ENCODE measurements around the gene CCDC12. TPM values are rescaled to one million over a fixed set of nuclear protein-coding genes. Genes with fewer than 3 reads are reported as not detected.

CCDC12 gene
- total and polyA plus RNA-seq, 2 of the 13 experiments (the other 11 are each of a cell fraction or from before 2014, with no cell fraction given), result 30.1 to 49.5 TPM

DNA sequence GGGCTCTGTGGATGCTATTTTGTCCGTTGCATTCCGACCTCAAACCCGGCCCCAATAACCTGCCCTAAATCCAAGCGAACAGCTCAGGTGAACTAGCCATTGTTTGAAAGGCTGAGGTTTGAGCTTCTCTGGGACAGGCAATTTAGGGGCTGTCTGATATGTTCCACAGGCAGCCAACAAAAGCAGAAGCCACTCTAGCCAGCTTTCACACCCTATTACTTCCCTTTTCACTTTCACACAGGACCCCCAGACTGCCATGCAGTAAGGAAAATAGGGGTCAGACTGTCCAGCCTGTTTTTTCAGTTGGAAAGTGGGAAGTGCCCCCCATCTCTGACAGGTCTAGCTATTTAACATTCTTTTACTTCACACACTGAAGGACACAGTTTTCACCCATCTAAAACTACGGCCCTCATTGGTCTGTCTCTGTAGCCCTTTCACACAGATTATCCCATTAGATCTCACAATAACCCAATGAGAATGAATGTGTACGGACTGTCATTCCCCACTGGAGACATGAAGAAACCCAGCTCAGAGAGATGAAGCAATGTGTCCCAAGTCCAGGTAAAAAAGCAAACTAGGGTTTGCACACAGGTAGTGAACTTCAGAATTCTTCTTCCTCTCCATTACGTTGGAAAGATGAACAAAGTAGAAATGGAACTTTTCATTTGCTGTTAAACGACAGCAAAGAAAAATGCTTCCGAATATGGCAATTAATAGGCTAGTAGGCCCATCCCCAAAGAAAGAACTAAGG lies 1.9 kb downstream of the CCDC12 start (continued):
- TF ChIP-seq ZNF333 (CRISPR knock-in tag; IDR thresholded peaks at IDR 0.05; ENCODE audit: borderline replicate concordance) (no peak), MYC (CRISPR knock-in tag; IDR thresholded peaks at IDR 0.05; ENCODE audit: borderline replicate concordance) (no peak), SNAI1 (CRISPR knock-in tag; IDR thresholded peaks at IDR 0.05; ENCODE audit: borderline replicate concordance) (no peak), RAD51 (IDR thresholded peaks at IDR 0.05; ENCODE audit: borderline replicate concordance) (no peak), IRF2 (CRISPR knock-in tag; IDR thresholded peaks at IDR 0.05) (0 out of 2 replicates have a peak, but pooled peaks have one; percentile 41), CBX1 (IDR thresholded peaks at IDR 0.05; ENCODE audit: low read depth) (no peak), SUZ12 (IDR thresholded peaks at IDR 0.05; ENCODE audit: low read depth, low read length) (no peak), ZNF33B (CRISPR knock-in tag; IDR thresholded peaks at IDR 0.05) (no peak), RAD21 (CRISPR knock-in tag; IDR thresholded peaks at IDR 0.05) (no peak), CHD2 (IDR thresholded peaks at IDR 0.05; ENCODE audit: low read depth, low read length) (no peak), KLF11 (CRISPR knock-in tag; IDR thresholded peaks at IDR 0.05) (no peak), GABPA (IDR thresholded peaks at IDR 0.05; ENCODE audit: low read depth, low read length) (no peak), GABPA (CRISPR knock-in tag; IDR thresholded peaks at IDR 0.05; ENCODE audit: low read depth) (no peak), ZNF20 (CRISPR knock-in tag; IDR thresholded peaks at IDR 0.05) (no peak), KDM5B (CRISPR knock-in tag; IDR thresholded peaks at IDR 0.05; ENCODE audit: borderline replicate concordance) (no peak), ZNF883 (CRISPR knock-in tag; IDR thresholded peaks at IDR 0.05; ENCODE audit: not compliant biosample characterization) (no peak), ZNF749 (CRISPR knock-in tag; IDR thresholded peaks at IDR 0.05; ENCODE audit: borderline replicate concordance) (no peak)
- TF ChIP-seq, protein P1, sequence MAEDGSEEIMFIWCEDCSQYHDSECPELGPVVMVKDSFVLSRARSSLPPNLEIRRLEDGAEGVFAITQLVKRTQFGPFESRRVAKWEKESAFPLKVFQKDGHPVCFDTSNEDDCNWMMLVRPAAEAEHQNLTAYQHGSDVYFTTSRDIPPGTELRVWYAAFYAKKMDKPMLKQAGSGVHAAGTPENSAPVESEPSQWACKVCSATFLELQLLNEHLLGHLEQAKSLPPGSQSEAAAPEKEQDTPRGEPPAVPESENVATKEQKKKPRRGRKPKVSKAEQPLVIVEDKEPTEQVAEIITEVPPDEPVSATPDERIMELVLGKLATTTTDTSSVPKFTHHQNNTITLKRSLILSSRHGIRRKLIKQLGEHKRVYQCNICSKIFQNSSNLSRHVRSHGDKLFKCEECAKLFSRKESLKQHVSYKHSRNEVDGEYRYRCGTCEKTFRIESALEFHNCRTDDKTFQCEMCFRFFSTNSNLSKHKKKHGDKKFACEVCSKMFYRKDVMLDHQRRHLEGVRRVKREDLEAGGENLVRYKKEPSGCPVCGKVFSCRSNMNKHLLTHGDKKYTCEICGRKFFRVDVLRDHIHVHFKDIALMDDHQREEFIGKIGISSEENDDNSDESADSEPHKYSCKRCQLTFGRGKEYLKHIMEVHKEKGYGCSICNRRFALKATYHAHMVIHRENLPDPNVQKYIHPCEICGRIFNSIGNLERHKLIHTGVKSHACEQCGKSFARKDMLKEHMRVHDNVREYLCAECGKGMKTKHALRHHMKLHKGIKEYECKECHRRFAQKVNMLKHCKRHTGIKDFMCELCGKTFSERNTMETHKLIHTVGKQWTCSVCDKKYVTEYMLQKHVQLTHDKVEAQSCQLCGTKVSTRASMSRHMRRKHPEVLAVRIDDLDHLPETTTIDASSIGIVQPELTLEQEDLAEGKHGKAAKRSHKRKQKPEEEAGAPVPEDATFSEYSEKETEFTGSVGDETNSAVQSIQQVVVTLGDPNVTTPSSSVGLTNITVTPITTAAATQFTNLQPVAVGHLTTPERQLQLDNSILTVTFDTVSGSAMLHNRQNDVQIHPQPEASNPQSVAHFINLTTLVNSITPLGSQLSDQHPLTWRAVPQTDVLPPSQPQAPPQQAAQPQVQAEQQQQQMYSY (CRISPR knock-in tag; IDR thresholded peaks at IDR 0.05), result no peak
- TF ChIP-seq, protein P2, sequence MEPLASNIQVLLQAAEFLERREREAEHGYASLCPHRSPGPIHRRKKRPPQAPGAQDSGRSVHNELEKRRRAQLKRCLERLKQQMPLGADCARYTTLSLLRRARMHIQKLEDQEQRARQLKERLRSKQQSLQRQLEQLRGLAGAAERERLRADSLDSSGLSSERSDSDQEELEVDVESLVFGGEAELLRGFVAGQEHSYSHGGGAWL (CRISPR knock-in tag; IDR thresholded peaks at IDR 0.05), result no peak
- TF ChIP-seq, protein P3, sequence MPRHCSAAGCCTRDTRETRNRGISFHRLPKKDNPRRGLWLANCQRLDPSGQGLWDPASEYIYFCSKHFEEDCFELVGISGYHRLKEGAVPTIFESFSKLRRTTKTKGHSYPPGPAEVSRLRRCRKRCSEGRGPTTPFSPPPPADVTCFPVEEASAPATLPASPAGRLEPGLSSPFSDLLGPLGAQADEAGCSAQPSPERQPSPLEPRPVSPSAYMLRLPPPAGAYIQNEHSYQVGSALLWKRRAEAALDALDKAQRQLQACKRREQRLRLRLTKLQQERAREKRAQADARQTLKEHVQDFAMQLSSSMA (CRISPR knock-in tag; IDR thresholded peaks at IDR 0.05), result no peak
- TF ChIP-seq, protein P4, sequence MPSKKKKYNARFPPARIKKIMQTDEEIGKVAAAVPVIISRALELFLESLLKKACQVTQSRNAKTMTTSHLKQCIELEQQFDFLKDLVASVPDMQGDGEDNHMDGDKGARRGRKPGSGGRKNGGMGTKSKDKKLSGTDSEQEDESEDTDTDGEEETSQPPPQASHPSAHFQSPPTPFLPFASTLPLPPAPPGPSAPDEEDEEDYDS (CRISPR knock-in tag; IDR thresholded peaks at IDR 0.05), result peak; percentile 28; the same call in 1 of the 2 replicates
- TF ChIP-seq, protein P5, sequence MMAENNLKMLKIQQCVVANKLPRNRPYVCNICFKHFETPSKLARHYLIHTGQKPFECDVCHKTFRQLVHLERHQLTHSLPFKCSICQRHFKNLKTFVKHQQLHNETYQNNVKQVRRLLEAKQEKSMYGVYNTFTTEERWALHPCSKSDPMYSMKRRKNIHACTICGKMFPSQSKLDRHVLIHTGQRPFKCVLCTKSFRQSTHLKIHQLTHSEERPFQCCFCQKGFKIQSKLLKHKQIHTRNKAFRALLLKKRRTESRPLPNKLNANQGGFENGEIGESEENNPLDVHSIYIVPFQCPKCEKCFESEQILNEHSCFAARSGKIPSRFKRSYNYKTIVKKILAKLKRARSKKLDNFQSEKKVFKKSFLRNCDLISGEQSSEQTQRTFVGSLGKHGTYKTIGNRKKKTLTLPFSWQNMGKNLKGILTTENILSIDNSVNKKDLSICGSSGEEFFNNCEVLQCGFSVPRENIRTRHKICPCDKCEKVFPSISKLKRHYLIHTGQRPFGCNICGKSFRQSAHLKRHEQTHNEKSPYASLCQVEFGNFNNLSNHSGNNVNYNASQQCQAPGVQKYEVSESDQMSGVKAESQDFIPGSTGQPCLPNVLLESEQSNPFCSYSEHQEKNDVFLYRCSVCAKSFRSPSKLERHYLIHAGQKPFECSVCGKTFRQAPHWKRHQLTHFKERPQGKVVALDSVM (CRISPR knock-in tag; IDR thresholded peaks at IDR 0.05), result no peak
